GM18861 (cell line): Measurements from ENCODE around the gene YOD1.

Experiments used
- ATAC-seq: cut with Tn5 transposase; IDR thresholded peaks from one replicate; pipeline ENCODE4 v1.9.1; 2021; ENCODE audit not compliant: unreplicated experiment

YOD1 gene

GRCh38 chr1:207073906-207074820, 23.2 kb upstream of the YOD1 start:
- ATAC-seq = no peak

- ATAC-seq = no peak
Measured at GRCh38 chr1:207072233-207072632, 21.2 kb upstream of the YOD1 start.

- ATAC-seq = no peak
Measured at GRCh38 chr1:207071426-207071825, 20.4 kb upstream of the YOD1 start.

GRCh38 chr1:207070811-207071210, 19.8 kb upstream of the YOD1 start:
- no peak for ATAC-seq

- ATAC-seq = no peak
Measured at GRCh38 chr1:207069858-207070506, 19.0 kb upstream of the YOD1 start.

- ATAC-seq = no peak
Measured at GRCh38 chr1:207069061-207069460, 18.1 kb upstream of the YOD1 start.

- ATAC-seq = no peak
Measured at GRCh38 chr1:207067665-207068064, 16.7 kb upstream of the YOD1 start.

- no peak for ATAC-seq
Measured at GRCh38 chr1:207067185-207067584, 16.2 kb upstream of the YOD1 start.

- no peak for ATAC-seq
Measured at GRCh38 chr1:207064561-207064960, 13.6 kb upstream of the YOD1 start.

GRCh38 chr1:207063014-207063413, 12.0 kb upstream of the YOD1 start:
- ATAC-seq = no peak

GRCh38 chr1:207062058-207062457, 11.1 kb upstream of the YOD1 start:
- no peak for ATAC-seq

- no peak for ATAC-seq
Measured at GRCh38 chr1:207060596-207060995, 9.6 kb upstream of the YOD1 start.

GRCh38 chr1:207059881-207060280, 8.9 kb upstream of the YOD1 start:
- no peak for ATAC-seq

GRCh38 chr1:207058878-207059867, 8.2 kb upstream of the YOD1 start:
- ATAC-seq = no peak

- ATAC-seq = no peak
Measured at GRCh38 chr1:207058252-207058651, 7.2 kb upstream of the YOD1 start.

- ATAC-seq = no peak
Measured at GRCh38 chr1:207056673-207057072, 5.7 kb upstream of the YOD1 start.

- ATAC-seq = no peak
Measured at GRCh38 chr1:207055386-207056001, 4.5 kb upstream of the YOD1 start.

- ATAC-seq = no peak
Measured at GRCh38 chr1:207054491-207054890, 3.5 kb upstream of the YOD1 start.

GRCh38 chr1:207052911-207053769, 2.1 kb upstream of the YOD1 start, which contains the start of gene PFKFB2:
PFKFB2 (plus strand) TSS chr1:207053275; CDS start chr1:207054718, 1,443 bp downstream.
- peak; percentile 53 for ATAC-seq
